Cortex of kidney (tissue), 1 donor: ENCODE data around the gene UNC5CL.

Experiments used
- DNase-seq: peaks from one replicate; lab custom pipeline; 2025; lab: John Stamatoyannopoulos, UW

Gene UNC5CL, protein sequence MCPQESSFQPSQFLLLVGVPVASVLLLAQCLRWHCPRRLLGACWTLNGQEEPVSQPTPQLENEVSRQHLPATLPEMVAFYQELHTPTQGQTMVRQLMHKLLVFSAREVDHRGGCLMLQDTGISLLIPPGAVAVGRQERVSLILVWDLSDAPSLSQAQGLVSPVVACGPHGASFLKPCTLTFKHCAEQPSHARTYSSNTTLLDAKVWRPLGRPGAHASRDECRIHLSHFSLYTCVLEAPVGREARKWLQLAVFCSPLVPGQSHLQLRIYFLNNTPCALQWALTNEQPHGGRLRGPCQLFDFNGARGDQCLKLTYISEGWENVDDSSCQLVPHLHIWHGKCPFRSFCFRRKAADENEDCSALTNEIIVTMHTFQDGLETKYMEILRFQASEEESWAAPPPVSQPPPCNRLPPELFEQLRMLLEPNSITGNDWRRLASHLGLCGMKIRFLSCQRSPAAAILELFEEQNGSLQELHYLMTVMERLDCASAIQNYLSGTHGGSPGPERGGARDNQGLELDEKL

DNA sequence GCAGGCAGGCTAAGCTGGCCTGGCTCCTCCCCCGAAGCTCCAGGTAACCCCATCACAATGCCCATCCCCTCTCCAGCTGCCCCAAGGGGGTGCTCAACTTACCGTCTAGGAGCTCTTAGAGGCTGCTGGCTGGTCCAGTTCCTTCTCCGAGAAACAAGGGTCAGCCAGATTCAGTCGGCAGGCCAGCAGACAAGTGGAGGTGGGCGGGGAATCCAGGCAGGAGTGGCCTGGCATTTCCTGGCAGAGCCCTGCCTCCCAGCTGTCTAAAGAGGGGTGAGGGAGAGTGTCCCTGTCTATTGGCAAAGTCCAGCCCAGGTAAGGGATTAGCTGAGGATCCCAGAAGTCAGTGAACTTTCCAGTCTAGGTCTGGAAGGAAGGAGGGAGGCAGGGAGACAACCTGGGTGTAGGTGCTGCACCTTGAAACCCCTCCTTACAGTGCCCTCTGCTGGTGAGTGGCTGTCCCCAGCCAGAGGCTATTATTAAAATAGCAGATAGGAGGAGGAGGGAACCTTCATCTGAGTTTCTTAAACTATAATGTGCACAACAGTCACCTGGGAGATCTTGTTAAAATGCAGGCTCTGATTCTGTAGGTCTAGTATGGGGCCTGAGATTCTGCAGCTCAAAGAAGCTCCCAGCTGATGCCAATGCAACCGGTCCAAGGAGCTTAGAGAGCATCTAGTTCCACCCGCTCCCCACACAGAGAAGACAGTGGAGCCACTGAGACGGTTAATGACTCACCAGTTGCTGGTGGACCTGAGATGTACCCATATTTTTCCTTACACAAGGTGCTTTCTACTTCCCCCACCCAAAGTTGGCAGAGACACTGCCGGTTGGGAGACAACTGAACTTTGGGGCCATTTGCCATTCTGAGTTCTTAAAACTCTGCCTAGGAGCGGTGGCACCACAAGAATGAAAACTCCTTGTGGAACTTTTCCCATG is at the start of gene UNC5CL:
Gene UNC5CL (minus strand): TSS at position 162 of the 939 bp plus-strand sequence. CDS start 4,147 bp downstream, outside the sequence.
- DNase-seq, result no peak

DNA sequence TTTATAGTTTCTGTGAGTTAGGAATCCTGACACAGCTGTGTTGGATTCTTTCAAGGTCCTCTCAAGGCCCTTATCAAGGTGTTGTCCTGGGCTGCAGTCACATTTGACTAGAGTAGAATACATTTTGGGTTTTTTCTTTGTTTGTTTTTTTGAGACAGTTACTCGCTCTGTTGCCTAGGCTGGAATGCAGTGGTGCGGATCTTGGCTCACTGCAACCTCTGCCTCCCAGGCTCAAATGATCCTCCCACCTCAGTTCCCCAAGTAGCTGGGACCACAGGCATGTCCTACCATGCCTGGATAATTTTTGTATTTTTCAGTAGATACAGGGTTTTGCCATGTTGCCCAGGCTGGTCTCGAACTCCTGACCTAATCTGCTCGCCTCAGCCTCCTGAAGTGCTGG is 49.4 kb upstream of the UNC5CL start:
- no peak for DNase-seq

DNA sequence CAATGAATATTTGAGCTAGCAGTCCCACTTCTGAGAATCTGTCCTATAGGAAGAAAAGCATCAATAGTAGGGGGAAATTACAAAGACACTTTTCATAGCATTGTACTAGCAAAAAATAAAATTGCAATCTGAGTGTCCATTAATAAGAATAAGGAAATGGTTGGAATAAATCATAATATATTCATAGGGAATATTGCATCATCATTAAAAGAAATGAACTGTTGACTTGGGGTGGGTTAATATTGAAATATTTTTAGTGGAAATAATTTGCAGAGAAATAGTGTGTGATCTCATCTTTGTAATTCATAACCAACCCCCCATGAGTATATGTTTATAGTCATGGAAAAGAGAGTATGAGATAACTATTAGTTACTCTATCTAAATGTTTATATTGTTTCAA is 46.2 kb upstream of the UNC5CL start:
- no peak for DNase-seq

DNA sequence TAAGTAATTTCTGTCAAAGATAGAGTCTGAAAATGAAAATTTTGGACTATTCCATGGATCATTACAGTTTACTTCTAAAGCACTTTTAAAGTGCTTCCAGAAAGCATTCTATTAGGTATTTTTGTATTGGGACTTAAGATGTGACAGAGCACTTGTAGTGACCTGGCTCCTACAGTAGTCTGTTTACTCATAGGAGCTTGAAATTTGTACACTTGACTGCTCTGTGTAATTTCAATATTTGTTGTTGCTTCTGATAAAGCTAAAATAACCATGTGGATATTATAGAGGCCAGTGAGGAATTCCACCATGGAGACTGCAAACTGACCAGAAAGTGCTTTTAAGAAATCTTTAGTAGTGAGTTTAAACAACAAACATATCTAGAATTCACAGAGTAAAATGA is 44.1 kb upstream of the UNC5CL start:
- DNase-seq, result no peak

DNA sequence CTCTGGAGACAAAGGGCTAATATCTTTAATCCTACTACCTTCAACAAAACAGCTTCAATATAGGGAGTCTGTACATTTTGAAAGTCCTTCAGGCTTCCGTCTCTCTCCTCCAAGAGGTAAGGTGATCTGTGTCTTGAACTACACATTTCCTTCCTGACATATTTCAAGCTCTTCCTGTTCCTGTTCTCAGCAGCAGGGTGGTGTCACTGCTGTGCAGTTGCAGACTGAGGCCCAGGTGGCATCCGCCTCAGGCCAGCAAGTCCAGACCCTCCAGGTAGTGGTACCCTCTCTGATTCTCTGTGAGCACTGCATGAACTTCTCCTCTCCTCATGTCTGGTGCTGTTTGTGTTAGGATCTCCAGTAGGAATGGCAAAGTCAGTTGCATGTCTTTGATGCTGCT is 41.6 kb upstream of the UNC5CL start:
- DNase-seq, result no peak

DNA sequence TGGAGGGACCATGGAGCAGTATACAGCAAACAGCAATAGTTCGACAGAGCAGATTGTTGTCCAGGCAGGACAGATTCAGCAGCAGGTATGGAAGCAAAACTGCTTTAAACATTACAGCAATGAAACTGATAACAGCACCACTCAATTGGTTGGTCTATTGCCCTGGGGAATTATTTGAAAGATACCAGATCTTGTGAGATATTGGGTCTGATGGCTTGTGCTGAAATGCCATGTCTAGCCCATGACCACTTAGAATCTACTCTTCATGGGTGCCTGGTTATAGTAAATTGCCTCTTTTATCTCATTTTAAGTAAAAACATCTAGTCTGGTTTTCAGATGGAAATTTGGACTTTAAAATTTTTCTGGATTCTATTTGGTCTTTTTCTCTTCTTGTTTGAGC is 40.1 kb upstream of the UNC5CL start:
- no peak for DNase-seq

DNA sequence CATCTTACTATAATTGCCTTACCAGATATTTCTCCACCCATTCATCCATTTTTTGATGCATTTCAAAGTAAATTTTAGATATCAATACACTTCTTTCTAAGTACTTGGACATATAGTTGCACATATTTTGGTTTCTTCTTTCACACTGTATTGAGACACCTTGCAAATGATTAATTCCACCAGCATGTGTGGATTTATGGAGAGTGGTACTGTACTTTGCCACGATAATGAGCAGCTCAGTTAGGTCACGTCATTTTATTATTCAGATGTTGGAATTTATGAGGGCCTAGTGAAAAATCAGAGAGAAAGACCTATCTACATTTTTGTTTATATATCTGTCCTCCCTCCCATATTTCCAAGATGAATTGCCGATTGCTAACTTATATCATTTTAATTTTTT is 39.1 kb upstream of the UNC5CL start:
- DNase-seq, result no peak

DNA sequence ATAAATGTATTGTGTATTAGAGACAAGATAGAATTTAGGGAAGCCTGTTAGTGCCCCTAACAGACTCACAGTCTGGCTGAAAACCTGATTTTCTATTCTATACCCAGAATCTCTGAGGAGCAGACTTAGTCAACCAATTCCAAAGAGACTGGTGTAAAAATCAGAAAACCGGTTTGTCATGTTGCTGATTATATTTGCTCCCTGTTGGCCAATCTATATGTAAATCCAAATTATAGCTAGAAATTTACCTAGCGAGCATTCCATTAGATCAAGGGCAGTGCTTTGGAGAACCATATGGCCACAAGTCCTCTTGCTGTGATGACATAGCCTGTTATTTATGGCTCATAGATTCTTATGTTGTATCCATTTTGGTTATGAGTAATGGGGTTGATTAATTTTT is 38.5 kb upstream of the UNC5CL start:
- DNase-seq, result no peak

DNA sequence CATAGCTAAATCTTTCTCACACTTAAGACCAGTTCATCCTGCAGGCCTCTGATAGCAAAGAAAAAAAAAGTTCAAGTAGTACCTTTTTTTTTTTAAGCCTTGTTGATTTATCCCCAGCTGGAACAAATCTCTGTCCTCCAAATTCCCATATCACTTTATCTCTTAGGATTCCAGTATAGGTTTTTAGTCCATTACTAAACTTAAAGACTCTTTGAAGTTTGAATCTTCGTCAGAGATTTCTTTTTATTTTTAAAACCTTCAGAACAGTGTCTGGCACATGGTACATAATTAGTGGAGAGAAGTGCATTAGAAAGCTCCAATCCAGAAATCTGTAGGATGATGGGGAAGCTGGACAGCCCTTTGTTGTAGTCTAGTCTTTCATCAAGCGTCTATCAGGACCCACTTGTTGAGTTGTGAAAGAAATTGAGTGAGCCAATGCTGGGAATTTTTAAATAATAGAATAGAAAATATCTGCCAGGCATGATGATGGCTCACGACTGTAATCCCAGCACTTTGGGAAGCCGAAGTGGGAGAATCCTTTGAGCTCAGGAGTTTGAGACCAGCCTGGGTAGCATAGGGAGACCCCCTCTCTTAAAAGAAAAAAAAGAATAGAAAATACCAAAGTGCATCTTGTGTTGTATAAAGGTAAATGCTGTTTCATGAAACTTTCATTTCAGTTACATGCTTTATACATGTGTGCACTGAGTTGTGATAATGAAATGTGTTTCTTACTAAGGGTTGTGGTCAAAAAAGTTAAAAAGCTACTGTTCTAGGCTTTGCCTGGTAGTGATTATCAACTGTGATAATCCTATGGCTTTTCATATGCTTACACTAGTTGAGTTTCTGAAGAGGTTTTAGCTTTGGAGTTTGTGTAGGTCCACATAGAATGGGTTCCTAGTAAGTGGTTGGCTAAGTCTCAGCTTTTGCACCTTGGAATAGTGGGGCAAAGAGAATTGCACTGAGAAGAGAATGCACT is 36.9 kb upstream of the UNC5CL start:
- DNase-seq, result no peak

DNA sequence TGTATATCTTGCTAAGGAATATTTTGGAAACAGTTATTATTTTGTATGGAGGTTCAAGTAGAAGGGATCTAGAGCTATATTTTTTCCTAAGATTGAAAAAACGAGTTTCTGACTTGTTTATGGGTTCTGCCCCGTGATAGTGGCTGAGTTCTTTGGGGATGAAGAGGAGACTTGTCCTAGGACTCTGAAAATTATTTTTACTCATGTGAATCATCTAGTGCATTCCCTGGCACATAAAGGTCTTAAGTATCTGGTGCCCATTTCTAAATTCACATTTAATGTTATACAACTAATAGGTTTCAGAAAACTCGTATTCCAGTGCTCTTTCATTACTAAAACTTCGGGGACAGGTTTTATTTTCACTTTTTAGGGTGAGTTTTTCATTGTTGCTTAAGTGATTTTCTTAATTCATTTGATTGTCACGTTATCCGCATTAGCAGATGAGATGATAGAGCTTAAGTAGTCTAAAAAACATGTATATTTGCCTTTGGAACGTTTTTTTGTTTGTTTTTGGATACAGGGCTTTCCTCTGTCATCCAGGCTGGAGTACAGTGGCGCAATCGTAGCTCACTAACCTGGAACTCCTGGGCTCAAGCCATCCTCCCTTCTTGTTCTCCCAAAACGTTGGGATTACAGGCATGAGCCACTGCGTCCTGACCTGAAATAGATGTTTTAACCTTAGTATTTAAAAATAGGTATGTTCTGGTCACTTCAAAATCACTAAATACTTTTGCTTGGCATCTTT is 35.8 kb upstream of the UNC5CL start:
- no peak for DNase-seq

DNA sequence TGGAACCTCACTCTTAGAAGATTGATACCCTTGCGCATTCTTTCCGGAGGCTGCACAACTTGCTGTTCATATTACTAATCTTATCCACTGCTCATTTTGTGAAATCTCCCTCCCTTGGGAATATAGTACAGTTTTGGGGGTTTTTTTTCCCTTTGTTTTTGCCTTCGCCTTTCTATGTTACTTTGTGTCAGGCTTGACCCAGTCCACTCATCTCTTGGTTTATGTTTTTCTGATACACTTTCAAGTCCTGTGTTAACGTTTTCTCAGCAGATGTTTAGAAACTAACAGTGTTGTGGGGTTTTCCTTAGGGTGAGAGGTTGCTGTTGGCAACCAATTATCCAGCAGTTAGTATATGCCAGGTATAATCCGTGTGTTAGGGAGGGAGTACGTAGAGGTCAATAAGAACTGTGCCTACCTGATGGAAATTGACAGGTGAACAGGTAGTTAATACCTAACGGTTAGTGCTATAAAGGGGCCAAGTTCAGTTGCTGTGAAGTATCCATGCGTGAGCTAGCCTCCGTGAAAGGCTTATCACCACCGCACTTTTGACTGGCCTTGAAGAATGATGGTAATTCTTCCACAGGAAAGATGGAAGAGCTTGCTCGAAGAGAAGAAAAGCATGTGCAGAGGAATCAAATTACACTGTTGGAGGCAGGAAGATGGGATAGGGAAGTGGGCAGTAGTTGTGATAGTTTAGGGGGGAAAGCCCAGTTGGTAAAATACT is 35.1 kb upstream of the UNC5CL start:
- DNase-seq, result no peak

DNA sequence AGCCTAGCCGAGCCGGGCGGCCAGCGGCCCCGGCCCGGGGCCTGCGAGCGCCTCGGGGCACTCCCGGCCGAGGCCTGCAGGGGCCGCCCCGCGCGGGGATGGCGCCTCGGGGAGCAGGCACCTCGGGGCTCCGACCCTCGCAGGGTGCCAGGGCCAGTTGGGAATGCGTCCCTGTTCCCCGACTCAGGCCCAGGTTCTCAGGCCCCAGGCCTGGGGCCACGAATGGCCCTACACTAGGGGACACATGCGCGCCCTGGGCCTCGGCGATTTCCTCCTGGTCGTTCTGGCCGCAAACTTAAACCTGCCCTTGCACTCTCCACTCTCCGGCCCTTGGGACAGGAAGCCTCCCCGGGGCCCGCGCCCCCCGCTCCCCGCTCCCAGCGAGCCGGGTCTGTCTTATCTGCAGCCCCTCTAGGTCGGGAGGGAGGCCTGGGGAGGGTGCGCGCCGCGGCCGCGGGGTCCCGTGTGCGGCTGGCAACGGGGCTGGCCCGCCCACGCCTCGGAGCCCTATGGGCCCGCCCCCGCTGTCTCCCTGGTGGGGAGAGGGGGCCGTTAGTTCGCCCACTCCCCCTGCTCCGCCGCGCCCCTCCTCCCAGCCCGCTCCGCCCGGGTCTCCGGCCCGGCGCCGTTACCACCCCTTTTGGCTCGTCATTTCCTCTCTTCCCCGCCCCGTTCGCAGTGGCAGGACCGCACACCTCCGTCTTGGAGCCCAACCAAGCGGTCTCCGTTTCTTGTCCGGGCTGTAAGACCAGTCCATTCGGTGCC is 34.4 kb upstream of the UNC5CL start:
- DNase-seq, result peak; percentile 87

DNA sequence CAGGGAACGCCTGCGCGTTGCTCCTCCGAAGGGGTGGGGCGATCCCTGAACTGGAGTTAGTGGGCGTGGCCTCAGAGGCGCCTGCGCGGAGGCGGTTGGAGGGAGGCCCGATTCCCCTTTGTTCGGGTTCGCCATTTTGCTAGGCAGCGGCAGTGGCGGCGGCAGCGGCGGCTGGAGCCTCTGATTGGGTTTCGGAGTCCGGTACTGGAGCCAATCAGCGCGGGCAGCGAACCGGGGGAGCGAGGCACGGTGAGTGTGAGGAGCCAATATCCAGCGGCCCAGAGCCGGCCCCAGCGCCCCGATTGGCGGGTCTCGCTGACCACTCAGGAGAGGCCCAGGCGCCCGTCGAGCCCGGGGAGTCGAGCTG is 33.8 kb upstream of the UNC5CL start, which contains the start of gene NFYA:
Gene NFYA (plus strand): TSS at position 139 of the 367 bp plus-strand sequence. CDS start 6,116 bp downstream, outside the sequence.
- DNase-seq, result peak; percentile 83

DNA sequence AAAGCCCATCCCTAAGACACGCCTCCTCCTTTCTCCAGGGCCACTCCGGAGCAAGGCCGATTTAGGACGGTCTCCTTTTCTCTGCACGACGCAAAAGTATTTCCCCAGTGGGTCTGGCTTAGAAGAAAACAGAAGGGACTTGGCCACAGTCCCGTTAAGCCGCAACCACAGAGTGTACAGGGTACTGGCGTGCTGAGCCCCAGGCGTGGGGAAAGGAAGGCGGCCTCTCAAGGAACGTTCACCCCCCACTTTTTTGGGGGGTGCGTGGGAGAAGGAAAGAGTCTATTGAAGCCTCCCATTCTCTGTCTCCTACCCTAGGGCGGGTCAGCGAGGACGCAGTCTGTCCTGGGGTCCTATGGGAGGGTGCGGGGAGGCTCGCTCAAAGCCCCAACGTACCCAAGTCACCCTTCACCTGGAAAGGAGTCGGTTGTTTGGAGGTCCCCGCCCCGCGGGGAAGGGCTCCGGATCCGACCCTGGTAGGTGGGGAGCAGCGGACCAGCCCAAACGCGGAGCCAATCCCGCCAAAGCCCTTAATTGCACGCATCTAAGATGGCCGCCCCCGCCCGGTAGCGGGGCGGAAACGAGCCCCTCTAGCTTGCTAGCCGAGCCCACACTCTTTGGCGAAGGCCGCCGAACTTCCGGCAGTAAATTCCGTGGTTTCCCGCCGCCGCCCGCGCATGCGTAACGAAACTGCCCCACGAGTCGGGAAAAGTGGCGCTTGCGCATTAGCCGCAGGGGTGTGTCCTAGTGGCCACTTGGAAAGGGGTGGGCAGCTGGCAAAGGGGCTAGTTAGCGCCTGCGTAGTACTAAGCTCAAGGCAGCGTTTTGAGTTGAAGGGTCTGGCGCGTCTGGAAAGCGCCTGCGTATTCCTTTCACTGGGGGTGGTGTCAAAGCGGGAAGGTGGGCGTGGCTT is 33.2 kb upstream of the UNC5CL start, which contains the start of gene OARD1:
Gene OARD1 (minus strand): TSS at position 434 of the 913 bp plus-strand sequence. CDS start 722 bp downstream, outside the sequence.
- DNase-seq, result peak; percentile 83

DNA sequence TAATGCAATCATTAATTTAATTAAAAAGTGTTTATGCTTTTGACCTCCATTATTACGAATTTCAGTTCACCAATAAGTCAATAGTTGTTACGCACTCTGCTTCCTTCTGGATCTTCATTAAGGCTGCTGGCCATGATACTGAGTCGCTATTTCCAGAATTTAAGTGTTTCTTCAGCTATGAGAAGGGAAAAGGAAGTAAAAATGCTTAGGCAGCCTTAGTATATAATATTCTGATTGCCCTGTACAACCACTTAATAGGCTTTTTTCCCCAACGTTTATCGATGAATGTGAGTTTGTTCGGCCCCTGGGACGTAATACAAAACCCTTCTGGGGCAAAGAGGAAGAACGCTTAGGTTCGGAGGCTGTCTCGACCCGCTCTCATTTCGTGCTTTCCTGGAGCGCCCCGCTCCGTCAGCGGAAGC is 32.5 kb upstream of the UNC5CL start:
- DNase-seq, result no peak

DNA sequence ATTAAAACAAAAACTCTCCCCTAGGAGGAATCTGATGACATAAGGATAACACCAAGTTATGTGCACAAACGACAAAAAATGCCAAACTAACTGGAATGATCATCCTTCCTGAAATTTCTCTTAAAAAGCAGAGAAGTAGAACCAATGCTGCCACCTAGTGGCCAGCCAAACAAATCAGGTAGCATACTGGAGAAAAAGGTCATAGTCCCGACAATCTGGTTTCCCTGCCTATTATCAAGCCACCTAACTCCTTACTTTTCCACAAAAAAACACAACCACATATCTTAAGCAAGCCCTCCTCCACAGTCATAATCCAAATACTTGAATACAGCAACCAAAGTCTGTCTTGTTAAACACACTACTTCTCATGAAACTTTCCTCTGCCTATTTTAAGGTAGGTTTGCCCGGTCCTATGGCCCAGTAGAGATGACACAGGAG is 27.9 kb upstream of the UNC5CL start:
- no peak for DNase-seq

DNA sequence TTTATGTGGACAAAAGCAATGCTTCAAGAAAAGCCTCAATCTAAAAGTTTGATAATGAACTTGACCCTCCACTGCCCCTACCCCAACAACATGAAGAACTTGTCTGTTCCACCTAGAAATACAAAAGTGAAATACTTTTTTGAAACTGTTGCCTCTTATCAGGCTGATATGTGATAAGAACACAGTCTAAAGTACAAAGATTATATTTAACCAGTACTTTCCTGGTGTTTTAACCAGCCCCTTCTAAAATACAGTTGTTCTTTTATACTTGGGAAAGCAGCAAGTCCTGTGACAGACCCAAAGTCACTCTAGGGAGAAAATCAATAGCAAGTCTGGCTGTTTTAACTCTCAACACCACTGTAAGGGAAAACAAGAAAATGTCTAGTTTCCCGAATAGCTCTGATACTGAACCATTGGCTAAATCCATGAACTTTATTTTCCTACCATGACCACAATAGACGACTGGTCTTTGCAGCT is 26.6 kb upstream of the UNC5CL start:
- DNase-seq, result no peak

DNA sequence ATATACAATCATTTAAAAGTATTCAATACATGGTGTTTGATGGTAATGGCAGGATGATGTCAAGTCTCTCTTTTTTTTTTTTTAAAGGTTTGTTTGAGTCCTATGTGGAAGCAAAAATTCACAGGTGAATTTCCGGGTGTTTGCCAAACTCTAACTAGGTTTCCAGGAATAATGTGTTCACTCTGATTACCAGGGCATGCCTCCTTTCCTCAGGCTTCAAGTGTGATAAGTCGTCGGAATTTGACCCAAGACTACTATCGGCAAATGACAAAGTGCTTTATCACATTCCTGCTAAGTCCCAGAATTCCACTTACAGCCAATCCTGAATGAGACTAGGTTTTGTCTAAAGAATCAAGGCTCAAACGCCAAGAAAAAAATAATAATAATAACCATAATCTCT is 25.8 kb upstream of the UNC5CL start:
- DNase-seq, result no peak
